ENCODE data around the gene LTB4R. TPM values are rescaled to one million over a fixed set of nuclear protein-coding genes. Genes with fewer than 3 reads are reported as not detected.
"Not testable (repeated sequence)": the region's sequence is repeated elsewhere in the genome, so short reads cannot be mapped to it uniquely, and the experiment has no call there.

LTB4R gene
- total RNA-seq, 1 donor = 1.3 TPM

DNA sequence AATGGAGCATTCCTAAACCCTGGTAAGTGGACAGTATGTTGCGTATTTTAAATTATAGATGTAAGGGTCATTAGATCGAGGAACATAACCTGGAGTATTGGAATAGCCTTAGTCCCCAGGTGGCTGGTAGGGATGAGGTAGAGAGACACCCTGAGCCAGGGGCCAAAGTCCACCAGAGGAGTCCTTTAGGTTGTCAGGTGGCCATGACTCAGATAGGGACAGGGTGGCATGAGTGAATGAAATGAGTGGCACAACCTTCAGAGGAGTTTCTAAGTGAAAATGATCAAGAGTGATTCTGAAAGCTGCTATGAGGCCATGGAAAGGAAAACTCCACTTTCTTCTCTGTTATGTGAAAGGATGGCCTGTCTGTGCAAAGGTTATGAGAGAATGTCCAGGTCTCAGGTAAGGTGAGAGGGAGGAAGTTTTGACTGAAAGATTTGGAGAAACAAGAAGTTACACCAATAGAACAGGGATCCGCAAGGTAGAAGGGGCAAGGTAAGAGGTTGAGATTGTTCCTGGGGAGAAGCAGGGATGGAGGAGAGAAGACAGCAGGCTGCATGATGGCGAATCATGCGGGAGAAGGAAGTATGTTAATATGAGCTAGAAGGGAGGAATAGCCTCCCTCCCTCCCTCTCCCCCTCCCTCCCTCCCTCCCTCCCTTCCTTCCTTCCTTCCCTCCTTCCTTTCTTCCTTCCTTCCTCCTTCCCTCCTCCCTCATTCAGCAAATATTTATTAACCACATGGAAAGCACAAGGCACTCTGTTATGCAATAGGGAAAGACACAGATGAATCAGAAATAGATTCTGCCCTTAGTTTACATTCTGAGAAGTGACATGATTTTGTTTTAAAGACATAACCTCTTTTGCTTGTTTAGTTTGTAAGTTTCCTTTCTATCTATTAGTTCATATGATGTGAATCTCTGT lies 42.5 kb downstream of the LTB4R start:
- peak; percentile 80 for DNase-seq (ENCODE audit: low read depth)
- TF ChIP-seq, protein P1, sequence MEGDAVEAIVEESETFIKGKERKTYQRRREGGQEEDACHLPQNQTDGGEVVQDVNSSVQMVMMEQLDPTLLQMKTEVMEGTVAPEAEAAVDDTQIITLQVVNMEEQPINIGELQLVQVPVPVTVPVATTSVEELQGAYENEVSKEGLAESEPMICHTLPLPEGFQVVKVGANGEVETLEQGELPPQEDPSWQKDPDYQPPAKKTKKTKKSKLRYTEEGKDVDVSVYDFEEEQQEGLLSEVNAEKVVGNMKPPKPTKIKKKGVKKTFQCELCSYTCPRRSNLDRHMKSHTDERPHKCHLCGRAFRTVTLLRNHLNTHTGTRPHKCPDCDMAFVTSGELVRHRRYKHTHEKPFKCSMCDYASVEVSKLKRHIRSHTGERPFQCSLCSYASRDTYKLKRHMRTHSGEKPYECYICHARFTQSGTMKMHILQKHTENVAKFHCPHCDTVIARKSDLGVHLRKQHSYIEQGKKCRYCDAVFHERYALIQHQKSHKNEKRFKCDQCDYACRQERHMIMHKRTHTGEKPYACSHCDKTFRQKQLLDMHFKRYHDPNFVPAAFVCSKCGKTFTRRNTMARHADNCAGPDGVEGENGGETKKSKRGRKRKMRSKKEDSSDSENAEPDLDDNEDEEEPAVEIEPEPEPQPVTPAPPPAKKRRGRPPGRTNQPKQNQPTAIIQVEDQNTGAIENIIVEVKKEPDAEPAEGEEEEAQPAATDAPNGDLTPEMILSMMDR (IDR thresholded peaks at IDR 0.05; ENCODE audit: insufficient read depth, low read depth, low read length) = no peak
- H3K4me3 ChIP-seq (ENCODE audit: low read depth, low read length) = no peak overlapping the region

DNA sequence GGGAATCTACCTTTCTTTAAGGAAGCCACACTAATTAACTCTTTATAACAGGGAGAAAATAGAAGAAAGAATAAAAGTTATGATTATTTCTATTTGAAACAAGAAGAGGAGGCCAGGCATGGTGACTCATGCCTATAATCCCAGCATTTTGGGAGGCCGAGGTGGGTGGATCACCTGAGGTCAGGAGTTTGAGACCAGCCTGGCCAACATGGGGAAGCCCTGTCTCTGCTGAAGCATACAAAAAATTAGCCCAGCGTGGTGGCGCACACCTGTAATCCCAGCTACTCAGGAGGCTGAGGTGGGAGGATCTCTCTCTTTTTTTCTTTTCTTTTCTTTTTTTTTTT lies 43.2 kb downstream of the LTB4R start:
- DNase-seq (ENCODE audit: low read depth); H3K4me3 ChIP-seq (ENCODE audit: low read depth, low read length): not testable (repeated sequence)

DNA sequence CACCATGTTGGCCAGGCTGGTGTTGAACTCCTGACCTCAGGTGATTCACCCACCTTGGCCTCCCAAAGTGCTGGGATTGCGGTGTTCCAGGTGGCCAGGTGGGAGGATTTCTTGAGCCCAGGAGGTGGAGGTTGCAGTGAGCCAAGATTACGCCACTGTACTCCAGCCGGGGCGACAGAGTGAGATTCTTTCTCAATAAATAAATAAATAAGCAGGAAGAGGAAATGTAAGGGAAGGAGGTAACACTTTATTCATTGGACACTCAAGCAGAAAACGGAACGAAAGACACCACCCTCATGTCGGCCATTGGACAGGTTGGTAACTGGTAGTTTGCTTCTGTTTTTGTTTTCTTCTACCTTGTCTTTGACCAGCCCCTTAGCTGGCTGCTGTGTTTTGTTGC lies 43.7 kb downstream of the LTB4R start:
- TF ChIP-seq, protein P1 (IDR thresholded peaks at IDR 0.05; ENCODE audit: insufficient read depth, low read depth, low read length) = no peak
- no peak overlapping the region for H3K4me3 ChIP-seq (ENCODE audit: low read depth, low read length)
- no peak for DNase-seq (ENCODE audit: low read depth)

- TF ChIP-seq, protein P1 (IDR thresholded peaks at IDR 0.05; ENCODE audit: insufficient read depth, low read depth, low read length) = no peak
- H3K4me3 ChIP-seq (ENCODE audit: low read depth, low read length) = no peak overlapping the region
- no peak for DNase-seq (ENCODE audit: low read depth)
Measured at GRCh38 chr14:24356208-24356607, 44.9 kb downstream of the LTB4R start.

GRCh38 chr14:24360281-24360680 lies 49.0 kb downstream of the LTB4R start:
- TF ChIP-seq, protein P1 (IDR thresholded peaks at IDR 0.05; ENCODE audit: insufficient read depth, low read depth, low read length) = no peak
- H3K4me3 ChIP-seq (ENCODE audit: low read depth, low read length) = no peak overlapping the region
- DNase-seq (ENCODE audit: low read depth) = no peak

- no peak for DNase-seq (ENCODE audit: low read depth)
- TF ChIP-seq, protein P1 (IDR thresholded peaks at IDR 0.05; ENCODE audit: insufficient read depth, low read depth, low read length) = no peak
Measured at GRCh38 chr14:24361326-24361725, 50.0 kb downstream of the LTB4R start.

DNA sequence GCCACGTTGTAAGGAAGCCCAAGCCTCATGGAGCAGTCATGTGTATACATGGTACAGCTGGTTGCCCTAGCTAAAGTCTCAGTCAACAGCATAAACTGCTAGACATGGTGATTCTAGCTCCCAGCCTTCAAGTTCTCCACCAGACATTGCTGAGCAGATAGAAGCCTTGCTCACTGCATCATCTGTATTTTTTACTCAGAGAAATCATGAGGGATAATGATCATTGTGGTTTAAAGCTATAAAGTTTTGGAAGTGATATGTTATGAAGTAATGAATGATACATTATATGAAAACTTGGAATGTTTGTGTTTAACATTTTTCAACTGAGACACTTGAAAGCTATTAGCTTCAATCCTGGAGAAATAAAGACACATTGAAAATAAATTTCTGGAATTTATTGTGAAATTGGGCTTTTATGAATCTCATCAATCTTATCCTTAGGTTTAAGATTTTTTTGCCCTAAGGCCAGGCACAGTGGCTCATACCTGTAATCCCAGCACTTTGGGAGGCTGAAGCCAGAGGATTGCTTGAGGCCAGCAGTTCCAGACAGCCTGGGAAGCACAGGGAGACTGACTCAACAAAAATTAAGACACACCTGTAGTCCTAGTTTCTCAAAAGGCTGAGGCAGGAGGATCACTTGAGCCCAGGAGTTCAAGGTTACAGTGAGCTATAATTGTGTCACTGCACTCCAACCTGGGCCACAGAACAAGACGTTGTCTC lies 51.1 kb downstream of the LTB4R start:
- DNase-seq (ENCODE audit: low read depth) = peak; percentile 30
- no peak overlapping the region for H3K4me3 ChIP-seq (ENCODE audit: low read depth, low read length)
- TF ChIP-seq, protein P1 (IDR thresholded peaks at IDR 0.05; ENCODE audit: insufficient read depth, low read depth, low read length) = no peak

More at GRCh38 chr14:24361326-24361725, 50.0 kb downstream of the LTB4R start:
- no peak overlapping the region for H3K4me3 ChIP-seq (ENCODE audit: low read depth, low read length)

All from fibroblast of villous mesenchyme (primary cell).